ENCODE results near the gene GPAT3. TPM values are rescaled to one million over a fixed set of nuclear protein-coding genes. Genes with fewer than 3 reads are reported as not detected.
"Not testable (repeated sequence)": the region's sequence is repeated elsewhere in the genome, so short reads cannot be mapped to it uniquely, and the experiment has no call there.

Gene GPAT3
- total RNA-seq, 1 experiment from 2014 or later: 34.2 TPM

DNA sequence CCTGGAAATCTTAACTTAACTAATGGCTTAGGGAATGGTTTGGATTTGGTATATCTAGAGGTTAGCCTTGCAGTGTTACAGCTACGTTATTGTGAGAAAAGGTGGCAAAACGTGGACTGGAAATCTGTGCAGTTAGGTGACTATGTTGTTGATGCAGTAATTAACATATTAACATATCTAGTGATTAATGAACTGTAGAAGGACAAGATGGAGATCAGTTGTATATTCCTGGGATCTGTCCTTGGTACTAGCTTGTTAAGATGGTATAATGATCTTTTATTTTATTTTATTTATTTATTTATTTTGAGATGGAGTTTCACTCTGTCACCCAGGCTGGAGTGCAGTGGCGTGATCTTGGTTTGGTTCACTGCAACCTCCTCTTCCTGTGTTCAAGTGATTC, 36.9 kb downstream of the GPAT3 start:
- H3K4me3 ChIP-seq (ENCODE audit: low read length): no peak overlapping the region
- no peak overlapping the region for H3K9ac ChIP-seq (ENCODE audit: low read length)
- no TSS peak for BruUV-seq (replicated peaks)
- ChIA-PET CTCF (no interaction called here), POLR2A (ENCODE audit: unreplicated experiment) (no interaction called here)
- H3K4me1 ChIP-seq (ENCODE audit: insufficient read depth, low read length): 0 out of 2 replicates have a peak, but pooled peaks cover 4% of the 10 kb centered on the region
- no peaks in the 10 kb centered on the region for H3K9me3 ChIP-seq (ENCODE audit: low read length)
- H2AFZ ChIP-seq (ENCODE audit: low read length): no peak overlapping the region
- H3K4me2 ChIP-seq (ENCODE audit: low read length): no peak overlapping the region
- no peaks in the 10 kb centered on the region for H3K9me2 ChIP-seq (replicated peaks; ENCODE audit: low read length)
- TF ChIP-seq, protein P1, sequence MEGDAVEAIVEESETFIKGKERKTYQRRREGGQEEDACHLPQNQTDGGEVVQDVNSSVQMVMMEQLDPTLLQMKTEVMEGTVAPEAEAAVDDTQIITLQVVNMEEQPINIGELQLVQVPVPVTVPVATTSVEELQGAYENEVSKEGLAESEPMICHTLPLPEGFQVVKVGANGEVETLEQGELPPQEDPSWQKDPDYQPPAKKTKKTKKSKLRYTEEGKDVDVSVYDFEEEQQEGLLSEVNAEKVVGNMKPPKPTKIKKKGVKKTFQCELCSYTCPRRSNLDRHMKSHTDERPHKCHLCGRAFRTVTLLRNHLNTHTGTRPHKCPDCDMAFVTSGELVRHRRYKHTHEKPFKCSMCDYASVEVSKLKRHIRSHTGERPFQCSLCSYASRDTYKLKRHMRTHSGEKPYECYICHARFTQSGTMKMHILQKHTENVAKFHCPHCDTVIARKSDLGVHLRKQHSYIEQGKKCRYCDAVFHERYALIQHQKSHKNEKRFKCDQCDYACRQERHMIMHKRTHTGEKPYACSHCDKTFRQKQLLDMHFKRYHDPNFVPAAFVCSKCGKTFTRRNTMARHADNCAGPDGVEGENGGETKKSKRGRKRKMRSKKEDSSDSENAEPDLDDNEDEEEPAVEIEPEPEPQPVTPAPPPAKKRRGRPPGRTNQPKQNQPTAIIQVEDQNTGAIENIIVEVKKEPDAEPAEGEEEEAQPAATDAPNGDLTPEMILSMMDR (conservative IDR thresholded peaks at IDR 0.05; ENCODE audit: low read depth, low read length): no peak
- TF ChIP-seq EZH2 (IDR thresholded peaks at IDR 0.05; ENCODE audit: low read length, unreplicated experiment) (no peak), EZH2phosphoT487 (IDR thresholded peaks at IDR 0.05; ENCODE audit: borderline replicate concordance, low read length) (no peak)
- DNase-seq (no peak), ATAC-seq (no peak)
- H3K79me2 ChIP-seq (ENCODE audit: low read length): peaks cover 63% of the 10 kb centered on the region
- H3K36me3 ChIP-seq (ENCODE audit: low read depth, low read length): no peaks in the 10 kb centered on the region
- H3K27me3 ChIP-seq (ENCODE audit: low read length): no peaks in the 10 kb centered on the region
- no peak overlapping the region for H3K27ac ChIP-seq (ENCODE audit: low read length)
- intact Hi-C loops (cut with micrococcal nuclease): no loop called here
- H4K20me1 ChIP-seq (ENCODE audit: low read length): no peaks in the 10 kb centered on the region
- no peaks in the 10 kb centered on the region for H3F3A ChIP-seq (ENCODE audit: low read length, unreplicated experiment)

DNA sequence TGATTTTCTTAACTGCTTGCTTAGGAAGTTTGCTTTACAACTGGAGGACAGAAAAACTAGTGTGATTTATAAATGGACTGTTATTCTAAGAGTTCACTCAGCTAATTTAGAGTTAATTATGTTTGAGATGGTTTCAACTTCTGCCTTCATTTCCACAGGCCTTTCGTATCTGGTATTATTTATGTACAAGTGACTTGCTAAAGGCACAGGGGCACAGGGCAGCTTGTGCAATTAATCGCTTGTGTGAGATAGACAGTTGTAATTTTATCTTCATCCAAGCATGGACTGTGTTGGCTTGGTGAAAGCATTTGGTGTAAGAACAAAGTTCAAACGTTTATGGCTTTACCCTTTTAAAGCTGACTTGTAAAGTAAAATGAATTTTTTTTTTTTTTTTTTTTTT, 38.3 kb downstream of the GPAT3 start:
- intact Hi-C loops (cut with micrococcal nuclease): no loop called here
- TF ChIP-seq, protein P1 (conservative IDR thresholded peaks at IDR 0.05; ENCODE audit: low read depth, low read length): no peak
- TF ChIP-seq EZH2phosphoT487 (IDR thresholded peaks at IDR 0.05; ENCODE audit: borderline replicate concordance, low read length): no peak
- TF ChIP-seq EZH2 (IDR thresholded peaks at IDR 0.05; ENCODE audit: low read length, unreplicated experiment): no peak
- Histone ChIP-seq H3K9me2 (replicated peaks; ENCODE audit: low read length) (no peaks in the 10 kb centered on the region), H4K20me1 (ENCODE audit: low read length) (no peaks in the 10 kb centered on the region), H3K4me2 (ENCODE audit: low read length) (no peak overlapping the region), H3K9ac (ENCODE audit: low read length) (no peak overlapping the region), H3K27ac (ENCODE audit: low read length) (no peak overlapping the region), H3F3A (ENCODE audit: low read length, unreplicated experiment) (no peaks in the 10 kb centered on the region), H3K27me3 (ENCODE audit: low read length) (no peaks in the 10 kb centered on the region), H2AFZ (ENCODE audit: low read length) (no peak overlapping the region), H3K79me2 (ENCODE audit: low read length) (peaks cover 49% of the 10 kb centered on the region), H3K4me3 (ENCODE audit: low read length) (no peak overlapping the region), H3K9me3 (ENCODE audit: low read length) (no peaks in the 10 kb centered on the region), H3K4me1 (ENCODE audit: insufficient read depth, low read length) (0 out of 2 replicates have a peak, but pooled peaks cover 4% of the 10 kb centered on the region), H3K36me3 (ENCODE audit: low read depth, low read length) (no peaks in the 10 kb centered on the region)
- ATAC-seq (no peak), DNase-seq (no peak)
- ChIA-PET POLR2A (ENCODE audit: unreplicated experiment) (no interaction called here), CTCF (no interaction called here)
- BruUV-seq (replicated peaks): no TSS peak

DNA sequence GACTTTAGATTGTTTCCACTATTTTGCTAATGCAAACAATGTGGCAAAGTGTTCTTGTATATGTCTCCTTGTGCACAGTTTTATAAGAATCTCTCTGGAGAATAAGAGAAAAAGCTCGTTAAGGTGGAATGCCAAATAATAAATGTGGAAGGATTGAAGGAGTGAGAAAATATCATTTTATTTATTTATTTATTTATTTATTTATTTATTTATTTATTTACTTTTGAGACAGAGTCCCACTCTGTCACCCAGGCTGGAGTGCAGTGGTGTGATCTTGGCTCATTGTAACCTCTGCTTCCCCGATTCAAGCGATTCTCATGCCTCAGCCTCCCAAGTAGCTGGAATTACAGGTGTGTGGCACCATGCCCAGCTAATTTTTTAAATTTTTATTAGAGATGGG, 40.3 kb downstream of the GPAT3 start:
- H3K9me2 ChIP-seq (replicated peaks; ENCODE audit: low read length); DNase-seq; H3K27me3 ChIP-seq (ENCODE audit: low read length); H3K9me3 ChIP-seq (ENCODE audit: low read length); H3F3A ChIP-seq (ENCODE audit: low read length, unreplicated experiment); H3K36me3 ChIP-seq (ENCODE audit: low read depth, low read length); H3K4me3 ChIP-seq (ENCODE audit: low read length); H4K20me1 ChIP-seq (ENCODE audit: low read length); H3K27ac ChIP-seq (ENCODE audit: low read length); H2AFZ ChIP-seq (ENCODE audit: low read length); H3K4me2 ChIP-seq (ENCODE audit: low read length); H3K9ac ChIP-seq (ENCODE audit: low read length); intact Hi-C loops (cut with micrococcal nuclease); POLR2A ChIA-PET (ENCODE audit: unreplicated experiment); H3K4me1 ChIP-seq (ENCODE audit: insufficient read depth, low read length); ATAC-seq; BruUV-seq (replicated peaks); CTCF ChIA-PET: not testable (repeated sequence)
- H3K79me2 ChIP-seq (ENCODE audit: low read length): peaks cover 39% of the 10 kb centered on the region

All from PC-3 (cell line).